K562 (cell line): Measurements from ENCODE around the gene MPP7. TPM values are rescaled to one million over a fixed set of nuclear protein-coding genes. Genes with fewer than 3 reads are reported as not detected.

Experiments used
- ATAC-seq: fragments of 200-7000 bp; cut with Tn5 transposase; 3 replicates; pipeline ENCODE4 v1.9.1; 2020; ENCODE audit warnings: moderate library complexity
- BruUV-seq: library from RNA; stranded (reverse); fragments of 400-500 nt; replicated peaks from 2 replicates; lab custom pipeline; 2021; lab: Mats Ljungman, UMichigan
- CTCF ChIA-PET: fragments of 300-600 bp; formaldehyde crosslinking; extraction: SDS; loops from one replicate; lab custom pipeline; 2021; ENCODE audit warnings: low intra/inter-chr PET ratio; lab: Yijun Ruan, JAX
- POLR2A ChIA-PET: fragments of 300-600, 350-650 bp; sonication (Branson Sonifier 250); formaldehyde crosslinking; extraction: SDS; loops from one replicate; lab custom pipeline; 2021; ENCODE audit warnings: antibody characterized with exemption, inconsistent platforms; lab: Yijun Ruan, JAX
- DNase-seq, 4 experiments: peaks; one replicate each; pipeline versions ENCODE4 v3.0.0 to v3.0.0-alpha.2; 2011 to 2018; ENCODE audit warnings: low spot score in 3 of 4, mixed read lengths in 3 of 4; ENCODE audit errors: extremely low read depth in 1 of 4
- FAIRE-seq: peaks from 2 replicates; lab custom pipeline; 2011; peaks lifted over from hg19 to GRCh38; lab: Jason Lieb, UNC
- H2AFZ ChIP-seq: 2 replicates; pipeline ENCODE4 v1.6.0; 2011; ENCODE audit warnings: low read depth, low read length, control low read depth, inconsistent platforms
- H3K27ac ChIP-seq: fragments of 200-600 bp; 3 replicates; pipeline ENCODE4 v1.8.0; 2011; ENCODE audit warnings: low read depth, mild to moderate bottlenecking, control low read depth, inconsistent platforms, low read length, moderate library complexity, mixed read lengths; ENCODE audit errors: extremely low read depth
- H3K27me3 ChIP-seq, 2 experiments: fragments of 300-600 bp in 1 of 2; 2 replicates in 1 of 2; 3 replicates in 1 of 2; pipeline versions ENCODE4 v1.6.0 to v1.8.0; 2011; ENCODE audit warnings: inconsistent platforms in 2 of 2, low read length in 2 of 2, mild to moderate bottlenecking in 1 of 2, mixed read lengths in 1 of 2, moderate library complexity in 1 of 2; ENCODE audit not compliant: control insufficient read depth in 2 of 2, insufficient read depth in 2 of 2
- H3K36me3 ChIP-seq: fragments of 300-600 bp; 3 replicates; pipeline ENCODE4 v1.8.0; 2011; ENCODE audit warnings: mild to moderate bottlenecking, low read length, inconsistent platforms; ENCODE audit not compliant: control insufficient read depth, insufficient read depth
- H3K4me1 ChIP-seq, 2 experiments: fragments of 200-600 bp in 1 of 2; replicated peaks in 1 of 2; 2 replicates in 1 of 2; 3 replicates in 1 of 2; pipeline versions ENCODE4 v1.5.1 to v1.8.0; 2011; ENCODE audit warnings: inconsistent platforms in 2 of 2, low read length in 2 of 2, mild to moderate bottlenecking in 1 of 2, mixed read lengths in 1 of 2, moderate library complexity in 1 of 2; ENCODE audit not compliant: control insufficient read depth in 2 of 2, insufficient read depth in 2 of 2
- H3K4me2 ChIP-seq: 2 replicates; pipeline ENCODE4 v1.6.1; 2011; ENCODE audit warnings: low read length, control low read depth, inconsistent platforms, mixed read lengths; ENCODE audit not compliant: insufficient read depth
- H3K4me3 ChIP-seq: fragments of 200-600 bp; sonication (generic), shearing (Covaris generic); 2 replicates; pipeline ENCODE4 v1.5.1; 2016; ENCODE audit warnings: control low read depth, inconsistent platforms
- H3K79me2 ChIP-seq: fragments of 200-600 bp; 3 replicates; pipeline ENCODE4 v1.8.0; 2011; ENCODE audit warnings: low read length, inconsistent platforms; ENCODE audit not compliant: control insufficient read depth, insufficient read depth
- H3K9ac ChIP-seq, 2 experiments: 2 replicates each; pipeline versions ENCODE4 v1.6.0 to v1.6.1; 2011; ENCODE audit warnings: low read depth in 2 of 2, low read length in 2 of 2, control low read depth in 1 of 2, inconsistent platforms in 1 of 2, mild to moderate bottlenecking in 1 of 2, mixed read lengths in 1 of 2; ENCODE audit not compliant: insufficient read depth in 1 of 2
- H3K9me1 ChIP-seq: one replicate; pipeline ENCODE4 v1.6.0; 2011; ENCODE audit warnings: inconsistent platforms, mild to moderate bottlenecking, low read length, moderate library complexity; ENCODE audit not compliant: control insufficient read depth, insufficient read depth
- H3K9me3 ChIP-seq: replicated peaks from 2 replicates; pipeline ENCODE4 v1.5.1; 2011; ENCODE audit warnings: low read depth, low read length, inconsistent platforms; ENCODE audit not compliant: control insufficient read depth, insufficient read depth
- H4K20me1 ChIP-seq: replicated peaks from 2 replicates; pipeline ENCODE4 v1.6.1; 2011; ENCODE audit warnings: low read length, inconsistent platforms, mixed read lengths; ENCODE audit not compliant: control insufficient read depth, insufficient read depth
- ARID1B ChIP-seq: fragments of 450-650 bp; IDR thresholded peaks from 2 replicates; pipeline ENCODE4 v1.6.1; 2016; ENCODE audit warnings: antibody characterized with exemption, mild to moderate bottlenecking, inconsistent platforms
- CBFA2T3 ChIP-seq: fragments of 450-650 bp; IDR thresholded peaks from 2 replicates; pipeline ENCODE4 v1.6.1; 2017
- CC2D1A ChIP-seq: fragments of 450-650 bp; IDR thresholded peaks from 2 replicates; pipeline ENCODE4 v1.6.1; 2017; ENCODE audit warnings: mild to moderate bottlenecking
- FOSL1 ChIP-seq: fragments of 200-800 bp; sonication (Bioruptor generic); conservative IDR thresholded peaks from 2 replicates; pipeline ENCODE4 v1.6.1; 2016; ENCODE audit warnings: missing genetic modification characterization, missing compliant biosample characterization
- HINFP ChIP-seq: fragments of 450-650 bp; conservative IDR thresholded peaks from 2 replicates; pipeline ENCODE4 v1.6.1; 2016; ENCODE audit warnings: missing genetic modification characterization, low read depth, mild to moderate bottlenecking, control low read depth, missing compliant biosample characterization
- KDM5B ChIP-seq: fragments of 200-600 bp; sonication (generic); IDR thresholded peaks from 2 replicates; pipeline ENCODE4 v1.6.1; 2012; ENCODE audit warnings: low read depth, mild to moderate bottlenecking, moderate library complexity, low read length, control low read depth, inconsistent platforms; ENCODE audit not compliant: insufficient replicate concordance
- PHB ChIP-seq: fragments of 250-450 bp; sonication (Bioruptor Pico); IDR thresholded peaks from 2 replicates; pipeline ENCODE4 v1.5.0; 2021
- POLR2AphosphoS2 ChIP-seq: IDR thresholded peaks from 2 replicates; pipeline ENCODE4 v1.6.1; 2012; ENCODE audit warnings: low read length, improper control_type of control experiment
- ZBTB49 ChIP-seq: sonication (generic); formaldehyde crosslinking; IDR thresholded peaks from 2 replicates; pipeline ENCODE4 v1.8.0; 2022; ENCODE audit warnings: missing genetic modification reagents, mild to moderate bottlenecking, borderline replicate concordance
- ZBTB5 ChIP-seq: fragments of 450-650 bp; IDR thresholded peaks from 2 replicates; pipeline ENCODE4 v1.6.1; 2017; ENCODE audit warnings: antibody characterized with exemption
- ZBTB7A ChIP-seq: IDR thresholded peaks from 2 replicates; pipeline ENCODE4 v1.6.1; 2011; ENCODE audit warnings: low read depth, mild to moderate bottlenecking, low read length, moderate library complexity, borderline replicate concordance; ENCODE audit not compliant: control insufficient read depth
- ZBTB9 ChIP-seq: fragments of 450-650 bp; formaldehyde crosslinking; IDR thresholded peaks from 2 replicates; pipeline ENCODE4 v1.4.0; 2020; ENCODE audit warnings: mild to moderate bottlenecking, moderate library complexity
- ZNF384 ChIP-seq: IDR thresholded peaks from 2 replicates; pipeline ENCODE4 v1.6.1; 2012; ENCODE audit warnings: low read depth, low read length, improper control_type of control experiment
- WGBS: fragments of 100-300 bp; shearing (Covaris generic); methylation state at CpG from one replicate; pipeline ENCODE4 v1.1.6; 2016; ENCODE audit warnings: low coverage, mixed read lengths; ENCODE audit not compliant: insufficient coverage; ENCODE audit errors: missing lambda C conversion rate; 5-methylcytosine and 5-hydroxymethylcytosine counted together
- in situ Hi-C: fragments of 300-500 bp; cut with MboI; formaldehyde crosslinking; loops from 4 replicates; pipeline ENCODE4 v1.15.0; 2018; ENCODE audit warnings: inconsistent platforms, mixed read lengths
- intact Hi-C: fragments of 100-400 bp; cut with micrococcal nuclease; formaldehyde crosslinking; loops from 2 replicates; pipeline ENCODE4 v1.14.2; 2022
- polyA plus RNA-seq, 8 experiments: library from polyadenylated mRNA; depleted of rRNA in 4 of 8; stranded (reverse) in 5 of 8; unstranded in 3 of 8; fragments of >200 nt; fragmentation: Nextera tagmentation in 2 of 8; fragmentation: Illumina TruSeq in 1 of 8; extraction: Ambion mirVana in 2 of 8; extraction: Trizol in 1 of 8; gene quantifications; 2 replicates each; pipeline versions ENCODE4 v1.2.1 to v1.2.3, GENCODE V29; 2011 to 2014; ENCODE audit warnings: inconsistent platforms in 1 of 8, missing spikeins in 1 of 8
- total RNA-seq, 7 experiments: library from RNA; depleted of rRNA in 6 of 7; stranded (reverse); fragments of >200 nt in 6 of 7; fragmentation: Illumina TruSeq in 2 of 7; extraction: Trizol in 2 of 7; gene quantifications; 2 replicates each; pipeline versions ENCODE4 v1.2.1 to v1.2.3, GENCODE V29; 2011 to 2021; ENCODE audit warnings: low replicate concordance in 1 of 7

Gene MPP7
- total and polyA plus RNA-seq, 9 of the 15 experiments (the other 6 are each of a cell fraction or from before 2014, with no cell fraction given): 0.03 to 0.50 (median 0.23) TPM

GRCh38 chr10:28302012-28302637 lies 739 bp downstream of the MPP7 start:
- no TSS peak for BruUV-seq
- CTCF ChIA-PET: interaction anchor here (0.9 to 2.4 kb wide), 3 partner anchors 79 to 92 kb away, joined by 4 to 8 read pairs (median 5); no protein-coding TSS in a partner anchor
- POLR2A ChIA-PET: interaction anchor here (0.9 kb wide), 1 partner anchor 13 kb away, joined by 3 read pairs; no protein-coding TSS in a partner anchor

More at GRCh38 chr10:28302012-28302637, 739 bp downstream of the MPP7 start:
- H3K9me3 ChIP-seq: no peaks in the 10 kb centered on the region
- H3K9ac ChIP-seq: peak overlapping the region in 1 of 2 experiments; percentile 91; a peak in 2 of 4 replicates
- under 1% methylated on average over 18 of the region's 25 CpGs for WGBS
- peak overlapping the region; percentile 68 for H3K4me3 ChIP-seq
- H3K4me1 ChIP-seq: peaks cover 3% of the 10 kb centered on the region in 2 experiments; a peak in 2 of 5 replicates
- H3K27ac ChIP-seq: no peak overlapping the region
- peaks cover 0 to 3% of the 10 kb centered on the region in 2 experiments; a peak in 2 of 5 replicates for H3K27me3 ChIP-seq
- no peaks in the 10 kb centered on the region for H3K36me3 ChIP-seq
- peak overlapping the region; percentile 74; the same call in 1 of the 2 replicates for H3K4me2 ChIP-seq
- no peaks in the 10 kb centered on the region for H4K20me1 ChIP-seq
- peak overlapping the region; percentile 43; the same call in 1 of the 2 replicates for H2AFZ ChIP-seq
- no peaks in the 10 kb centered on the region for H3K9me1 ChIP-seq
- in situ Hi-C loops: no loop called here
- TF ChIP-seq PHB (CRISPR knock-in tag) (no peak), ZBTB49 (CRISPR knock-in tag) (no peak), ARID1B (peak; percentile 20; the same call in 1 of the 2 replicates), KDM5B (peak; percentile 14), ZBTB5 (peak; percentile 69; the same call in 1 of the 2 replicates), POLR2AphosphoS2 (no peak), CBFA2T3 (peak; percentile 25; the same call in 1 of the 2 replicates), ZNF384 (peak; percentile 36; the same call in 1 of the 2 replicates), CC2D1A (peak; percentile 67; the same call in 1 of the 2 replicates), HINFP (tag) (peak; percentile 76), ZBTB7A (peak; percentile 91), ZBTB9 (CRISPR knock-in tag) (no peak), FOSL1 (tag) (0 out of 2 replicates have a peak, but pooled peaks have one; percentile 15)
- intact Hi-C loops: loop anchor here (2.0 kb wide), 1 partner anchor 81 kb away; no protein-coding TSS in a partner anchor
- peak; percentile 23 for FAIRE-seq
- H3K79me2 ChIP-seq: no peaks in the 10 kb centered on the region
- DNase-seq: peak in 2 of 4 experiments; percentile 11 to 66
- ATAC-seq: peak; percentile 9; the same call in 2 of the 3 replicates
